SK-N-SH (cell line): ENCODE data around the gene TMEM213.

Source experiments
- CHD2 ChIP-seq: fragments of 150-350 bp; IDR thresholded peaks from 2 replicates; pipeline ENCODE4 v1.6.1; 2018; ENCODE audit warnings: low read length; ENCODE audit not compliant: partially characterized antibody
- EZH2phosphoT487 ChIP-seq: fragments of 200-600 bp; sonication (generic); IDR thresholded peaks from 2 replicates; pipeline ENCODE4 v1.6.1; 2017; ENCODE audit warnings: low read depth, mixed run types, mild to moderate bottlenecking, antibody characterized with exemption, moderate library complexity, borderline replicate concordance
- FOXM1 ChIP-seq: IDR thresholded peaks from 2 replicates; pipeline ENCODE4 v1.4.0; 2012; ENCODE audit warnings: low read depth, mild to moderate bottlenecking
- MEF2A ChIP-seq: IDR thresholded peaks from 2 replicates; pipeline ENCODE4 v1.4.0; 2012; ENCODE audit warnings: low read depth, borderline replicate concordance
- POLR2AphosphoS5 ChIP-seq: IDR thresholded peaks from 2 replicates; pipeline ENCODE4 v1.6.1; 2012; ENCODE audit warnings: low read depth, low read length
- RAD21 ChIP-seq: IDR thresholded peaks from 2 replicates; pipeline ENCODE4 v1.6.1; 2012; ENCODE audit warnings: mild to moderate bottlenecking, low read length
- REST ChIP-seq: IDR thresholded peaks from 2 replicates; pipeline ENCODE4 v1.6.1; 2012; ENCODE audit warnings: mild to moderate bottlenecking, low read depth, low read length, moderate library complexity
- SIN3A ChIP-seq: IDR thresholded peaks from 2 replicates; pipeline ENCODE4 v1.6.1; 2012; ENCODE audit warnings: low read depth, mild to moderate bottlenecking, low read length, moderate library complexity, borderline replicate concordance
- YY1 ChIP-seq: IDR thresholded peaks from 2 replicates; pipeline ENCODE4 v1.4.0; 2012; ENCODE audit warnings: low read depth, mild to moderate bottlenecking
- TF ChIP-seq, protein P1 (sequence below): fragments of 200-600 bp; sonication (generic); IDR thresholded peaks from 2 replicates; pipeline ENCODE4 v1.6.1; 2017; ENCODE audit warnings: antibody characterized with exemption, mild to moderate bottlenecking, moderate library complexity

DNA sequence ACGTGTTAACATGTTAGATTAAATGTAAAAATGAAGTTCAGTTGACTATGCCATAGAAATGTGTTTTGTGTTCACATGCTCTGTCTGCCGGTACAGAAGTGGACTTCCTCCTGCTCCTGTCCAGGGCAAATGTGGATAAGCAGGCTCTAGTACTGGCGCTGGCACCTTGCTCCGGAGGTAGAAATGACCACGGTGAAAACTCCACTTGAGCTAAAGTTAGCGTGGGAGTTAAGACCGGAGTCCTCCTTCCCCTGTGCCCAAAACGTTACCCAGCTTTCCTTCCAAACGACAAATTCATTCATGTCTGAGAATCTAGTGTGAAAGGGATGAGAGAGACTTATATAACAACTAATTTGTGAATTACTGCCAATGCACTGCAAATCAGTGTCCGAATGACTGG lies 35.2 kb downstream of the TMEM213 start:
- TF ChIP-seq, protein P1, sequence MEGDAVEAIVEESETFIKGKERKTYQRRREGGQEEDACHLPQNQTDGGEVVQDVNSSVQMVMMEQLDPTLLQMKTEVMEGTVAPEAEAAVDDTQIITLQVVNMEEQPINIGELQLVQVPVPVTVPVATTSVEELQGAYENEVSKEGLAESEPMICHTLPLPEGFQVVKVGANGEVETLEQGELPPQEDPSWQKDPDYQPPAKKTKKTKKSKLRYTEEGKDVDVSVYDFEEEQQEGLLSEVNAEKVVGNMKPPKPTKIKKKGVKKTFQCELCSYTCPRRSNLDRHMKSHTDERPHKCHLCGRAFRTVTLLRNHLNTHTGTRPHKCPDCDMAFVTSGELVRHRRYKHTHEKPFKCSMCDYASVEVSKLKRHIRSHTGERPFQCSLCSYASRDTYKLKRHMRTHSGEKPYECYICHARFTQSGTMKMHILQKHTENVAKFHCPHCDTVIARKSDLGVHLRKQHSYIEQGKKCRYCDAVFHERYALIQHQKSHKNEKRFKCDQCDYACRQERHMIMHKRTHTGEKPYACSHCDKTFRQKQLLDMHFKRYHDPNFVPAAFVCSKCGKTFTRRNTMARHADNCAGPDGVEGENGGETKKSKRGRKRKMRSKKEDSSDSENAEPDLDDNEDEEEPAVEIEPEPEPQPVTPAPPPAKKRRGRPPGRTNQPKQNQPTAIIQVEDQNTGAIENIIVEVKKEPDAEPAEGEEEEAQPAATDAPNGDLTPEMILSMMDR, result no peak
- no peak for TF ChIP-seq FOXM1
- TF ChIP-seq MEF2A, result no peak
- no peak for TF ChIP-seq RAD21
- TF ChIP-seq CHD2, result no peak
- no peak for TF ChIP-seq POLR2AphosphoS5
- TF ChIP-seq REST, result no peak
- TF ChIP-seq YY1, result no peak
- TF ChIP-seq SIN3A, result no peak
- TF ChIP-seq EZH2phosphoT487, result no peak
